G401 (cell line): ENCODE data around the gene YJU2. TPM values are rescaled to one million over a fixed set of nuclear protein-coding genes. Genes with fewer than 3 reads are reported as not detected.
"Not testable (repeated sequence)": the region's sequence is repeated elsewhere in the genome, so short reads cannot be mapped to it uniquely, and the experiment has no call there.

Experiments
- DNase-seq: peaks from one replicate; pipeline ENCODE4 v3.0.0-alpha.2; 2015; ENCODE audit warnings: low spot score
- in situ Hi-C: cut with HindIII; loops from 2 replicates; pipeline ENCODE4 v1.10.0; 2016; ENCODE audit warnings: low sequenced_read_pairs, mixed read lengths
- total RNA-seq: library from RNA; depleted of rRNA; stranded (reverse); fragments of >200 nt; shearing (Covaris generic); gene quantifications from 2 replicates; pipeline ENCODE4 v1.2.3, GENCODE V29; 2014

The YJU2 gene
- total RNA-seq, 1 experiment from 2014 or later = 40.4 TPM

GRCh38 chr19:4260613-4261191 lies 13.8 kb downstream of the YJU2 start:
- in situ Hi-C loops = no loop called here
- no peak for DNase-seq

- DNase-seq = no peak
- in situ Hi-C loops = no loop called here
These were observed 17.9 kb downstream of the YJU2 start for GRCh38 chr19:4264812-4265211.

- no peak for DNase-seq
- in situ Hi-C loops = no loop called here
These were observed 19.5 kb downstream of the YJU2 start for GRCh38 chr19:4266253-4267000.

- peak; percentile 49 for DNase-seq
- in situ Hi-C loops = no loop called here
These were observed 20.4 kb downstream of the YJU2 start for GRCh38 chr19:4267101-4267900.

GRCh38 chr19:4267901-4268815 lies 21.3 kb downstream of the YJU2 start:
- DNase-seq = no peak
- in situ Hi-C loops = no loop called here

GRCh38 chr19:4268816-4269430 lies 22.0 kb downstream of the YJU2 start:
- DNase-seq = no peak
- in situ Hi-C loops = no loop called here

GRCh38 chr19:4272894-4273293 lies 26.0 kb downstream of the YJU2 start:
- in situ Hi-C loops = no loop called here
- DNase-seq = no peak

GRCh38 chr19:4274321-4274686 lies 27.4 kb downstream of the YJU2 start:
- in situ Hi-C loops, DNase-seq: not testable (repeated sequence)

- DNase-seq = no peak
These were observed 30.4 kb downstream of the YJU2 start for GRCh38 chr19:4277191-4277696.

GRCh38 chr19:4278010-4278409 lies 31.1 kb downstream of the YJU2 start:
- DNase-seq = no peak
- in situ Hi-C loops = no loop called here

More at GRCh38 chr19:4277191-4277696, 30.4 kb downstream of the YJU2 start:
- in situ Hi-C loops = no loop called here

GRCh38 chr19:4278419-4279266 lies 31.8 kb downstream of the YJU2 start, which contains the start of gene SHD:
TSS of gene SHD (plus strand) at chr19:4279266. CDS start at chr19:4280064, 798 bp downstream.
- DNase-seq = no peak
- in situ Hi-C loops = no loop called here

- DNase-seq = no peak
- in situ Hi-C loops = no loop called here
These were observed 32.3 kb downstream of the YJU2 start for GRCh38 chr19:4279267-4279529.

- in situ Hi-C loops = no loop called here
- DNase-seq = no peak
These were observed 32.9 kb downstream of the YJU2 start for GRCh38 chr19:4279530-4280422.

- peak; percentile 29 for DNase-seq
- in situ Hi-C loops = no loop called here
These were observed 37.5 kb downstream of the YJU2 start for GRCh38 chr19:4284176-4284958.

- in situ Hi-C loops = no loop called here
- no peak for DNase-seq
These were observed 38.1 kb downstream of the YJU2 start for GRCh38 chr19:4284974-4285373.

- in situ Hi-C loops, DNase-seq: not testable (repeated sequence)
These were observed 39.3 kb downstream of the YJU2 start for GRCh38 chr19:4286141-4286540.
